Mesendoderm (in vitro differentiated cells): Measurements from ENCODE around the gene UHRF1.
"Not testable (repeated sequence)": the region's sequence is repeated elsewhere in the genome, so short reads cannot be mapped to it uniquely, and the experiment has no call there.

ENCODE experiments used
- DNase-seq: peaks from one replicate; pipeline ENCODE4 v3.0.0; 2013
- H2AK5ac ChIP-seq: 2 replicates; pipeline ENCODE4 v1.6.1; 2013; ENCODE audit warnings: low read length, inconsistent platforms
- H2BK120ac ChIP-seq: 2 replicates; pipeline ENCODE4 v1.6.1; 2013; ENCODE audit warnings: low read depth, mild to moderate bottlenecking, low read length, moderate library complexity, mixed read lengths
- H2BK15ac ChIP-seq: replicated peaks from 2 replicates; pipeline ENCODE4 v1.6.1; 2013; ENCODE audit warnings: low read depth, mild to moderate bottlenecking, moderate library complexity
- H2BK5ac ChIP-seq: 2 replicates; pipeline ENCODE4 v1.6.1; 2013; ENCODE audit warnings: low read length, inconsistent platforms
- H3K18ac ChIP-seq: 2 replicates; pipeline ENCODE4 v1.6.1; 2013; ENCODE audit warnings: mild to moderate bottlenecking, low read length, mixed read lengths
- H3K23ac ChIP-seq: one replicate; pipeline ENCODE4 v1.6.1; 2013; ENCODE audit warnings: low read length
- H3K27ac ChIP-seq: 2 replicates; pipeline ENCODE4 v1.5.1; 2013; ENCODE audit warnings: low read depth, mild to moderate bottlenecking, inconsistent platforms, low read length, moderate library complexity
- H3K27me3 ChIP-seq: 2 replicates; pipeline ENCODE4 v1.6.1; 2013; ENCODE audit warnings: low read length, control low read depth, mild to moderate bottlenecking, inconsistent platforms; ENCODE audit not compliant: insufficient read depth, poor library complexity
- H3K36me3 ChIP-seq: 2 replicates; pipeline ENCODE4 v1.6.1; 2013; ENCODE audit warnings: low read length, inconsistent platforms; ENCODE audit not compliant: control insufficient read depth, insufficient read depth
- H3K4ac ChIP-seq: one replicate; pipeline ENCODE4 v1.6.1; 2013; ENCODE audit warnings: low read depth, mild to moderate bottlenecking, low read length, moderate library complexity
- H3K4me1 ChIP-seq: 2 replicates; pipeline ENCODE4 v1.6.1; 2013; ENCODE audit warnings: low read depth, low read length, inconsistent platforms; ENCODE audit not compliant: control insufficient read depth
- H3K4me2 ChIP-seq: 2 replicates; pipeline ENCODE4 v1.6.1; 2013; ENCODE audit warnings: low read length
- H3K4me3 ChIP-seq: 2 replicates; pipeline ENCODE4 v1.5.1; 2013; ENCODE audit warnings: mild to moderate bottlenecking, low read length
- H3K56ac ChIP-seq: one replicate; pipeline ENCODE4 v1.6.1; 2013; ENCODE audit warnings: low read length
- H3K79me1 ChIP-seq: 2 replicates; pipeline ENCODE4 v1.6.1; 2013; ENCODE audit warnings: low read length, inconsistent platforms
- H3K79me2 ChIP-seq: 2 replicates; pipeline ENCODE4 v1.6.1; 2013; ENCODE audit warnings: mild to moderate bottlenecking, low read length; ENCODE audit not compliant: control insufficient read depth, insufficient read depth
- H3K9ac ChIP-seq: 2 replicates; pipeline ENCODE4 v1.6.1; 2013; ENCODE audit warnings: low read length, inconsistent platforms
- H4K5ac ChIP-seq: one replicate; pipeline ENCODE4 v1.6.1; 2013; ENCODE audit warnings: low read length
- H4K8ac ChIP-seq: one replicate; pipeline ENCODE4 v1.6.1; 2013; ENCODE audit warnings: low read depth, mild to moderate bottlenecking, control low read depth, low read length, moderate library complexity
- WGBS: extraction: QIAGEN DNeasy Blood & Tissue Kit; methylation state at CpG from one replicate; pipeline ENCODE4 v1.1.7; 2013; ENCODE audit warnings: low lambda C conversion rate, missing lambda C conversion rate; ENCODE audit not compliant: insufficient coverage; ENCODE audit errors: extremely low coverage; 5-methylcytosine and 5-hydroxymethylcytosine counted together

UHRF1 gene

GRCh38 chr19:4971816-4972495, 62.7 kb downstream of the UHRF1 start:
- WGBS: no CpG with 5 or more reads among the region's 19 CpGs
- no peak overlapping the region for H4K5ac ChIP-seq
- no peak overlapping the region for H3K4me2 ChIP-seq
- H3K56ac ChIP-seq: no peak overlapping the region
- H3K23ac ChIP-seq: no peak overlapping the region
- H3K9ac ChIP-seq: no peak overlapping the region
- peaks cover 18% of the 10 kb centered on the region for H3K79me1 ChIP-seq
- H2BK5ac ChIP-seq: no peak overlapping the region
- H2BK120ac ChIP-seq: no peak overlapping the region
- no peak overlapping the region for H3K4me3 ChIP-seq
- no peak overlapping the region for H4K8ac ChIP-seq
- no peak for DNase-seq
- H3K36me3 ChIP-seq: no peaks in the 10 kb centered on the region
- H3K27me3 ChIP-seq: no peaks in the 10 kb centered on the region
- H3K27ac ChIP-seq: no peak overlapping the region
- H2BK15ac ChIP-seq: no peak overlapping the region
- no peak overlapping the region for H3K4ac ChIP-seq
- H3K79me2 ChIP-seq: peaks cover 14% of the 10 kb centered on the region
- H2AK5ac ChIP-seq: no peak overlapping the region
- H3K18ac ChIP-seq: no peak overlapping the region
- peaks cover 3% of the 10 kb centered on the region for H3K4me1 ChIP-seq

- no peak overlapping the region for H3K18ac ChIP-seq
- no peak overlapping the region for H3K9ac ChIP-seq
- H3K4me1 ChIP-seq: peaks cover 3% of the 10 kb centered on the region
- no peaks in the 10 kb centered on the region for H3K27me3 ChIP-seq
- H3K23ac ChIP-seq: no peak overlapping the region
- H3K79me1 ChIP-seq: peaks cover 20% of the 10 kb centered on the region
- no peak overlapping the region for H3K4me2 ChIP-seq
- H2BK5ac ChIP-seq: no peak overlapping the region
- no peak overlapping the region for H3K27ac ChIP-seq
- no peak overlapping the region for H2BK120ac ChIP-seq
- H2BK15ac ChIP-seq: no peak overlapping the region
- H3K79me2 ChIP-seq: peaks cover 14% of the 10 kb centered on the region
- no peak overlapping the region for H3K4ac ChIP-seq
- H4K8ac ChIP-seq: no peak overlapping the region
- H3K36me3 ChIP-seq: no peaks in the 10 kb centered on the region
- no peak overlapping the region for H3K56ac ChIP-seq
- no CpG with 5 or more reads among the region's 12 CpGs for WGBS
- H3K4me3 ChIP-seq: no peak overlapping the region
- DNase-seq: no peak
- H2AK5ac ChIP-seq: no peak overlapping the region
- no peak overlapping the region for H4K5ac ChIP-seq
Observed at GRCh38 chr19:4972509-4973230, 63.4 kb downstream of the UHRF1 start.

GRCh38 chr19:4974880-4975469, 65.7 kb downstream of the UHRF1 start:
- no peak overlapping the region for H3K27ac ChIP-seq
- peaks cover 16% of the 10 kb centered on the region for H3K79me2 ChIP-seq
- H2AK5ac ChIP-seq: no peak overlapping the region
- H3K56ac ChIP-seq: no peak overlapping the region
- H3K4me1 ChIP-seq: peaks cover 2% of the 10 kb centered on the region
- H3K4me2 ChIP-seq: no peak overlapping the region
- H3K36me3 ChIP-seq: no peaks in the 10 kb centered on the region
- H2BK5ac ChIP-seq: no peak overlapping the region
- DNase-seq: no peak
- H3K23ac ChIP-seq: no peak overlapping the region
- H3K4ac ChIP-seq: no peak overlapping the region
- no peak overlapping the region for H2BK120ac ChIP-seq
- H3K18ac ChIP-seq: no peak overlapping the region
- peaks cover 26% of the 10 kb centered on the region for H3K79me1 ChIP-seq
- H3K4me3 ChIP-seq: no peak overlapping the region
- H2BK15ac ChIP-seq: no peak overlapping the region
- no peak overlapping the region for H4K5ac ChIP-seq
- H4K8ac ChIP-seq: no peak overlapping the region
- H3K27me3 ChIP-seq: no peaks in the 10 kb centered on the region
- WGBS: no CpG with 5 or more reads among the region's 14 CpGs
- no peak overlapping the region for H3K9ac ChIP-seq

- not testable (repeated sequence) for H2AK5ac ChIP-seq, H4K5ac ChIP-seq, H2BK15ac ChIP-seq, H3K4me1 ChIP-seq, H3K36me3 ChIP-seq, H3K4me2 ChIP-seq, H3K27ac ChIP-seq, H3K56ac ChIP-seq, H4K8ac ChIP-seq, H3K23ac ChIP-seq, H3K9ac ChIP-seq, H2BK5ac ChIP-seq, H3K4me3 ChIP-seq, H2BK120ac ChIP-seq, H3K18ac ChIP-seq, DNase-seq, H3K27me3 ChIP-seq, H3K4ac ChIP-seq
- no CpG with 5 or more reads among the region's 13 CpGs for WGBS
- Histone ChIP-seq H3K79me1 (peaks cover 25% of the 10 kb centered on the region), H3K79me2 (peaks cover 18% of the 10 kb centered on the region)
Observed at GRCh38 chr19:4975601-4976000, 66.3 kb downstream of the UHRF1 start.

- Histone ChIP-seq H2BK5ac (no peak overlapping the region), H3K79me2 (peaks cover 17% of the 10 kb centered on the region), H3K27ac (no peak overlapping the region), H2AK5ac (no peak overlapping the region), H3K79me1 (peaks cover 27% of the 10 kb centered on the region), H2BK120ac (no peak overlapping the region), H3K4me1 (no peaks in the 10 kb centered on the region), H4K5ac (no peak overlapping the region), H3K56ac (peak overlapping the region; percentile 56), H3K27me3 (no peaks in the 10 kb centered on the region), H2BK15ac (no peak overlapping the region), H3K4me2 (no peak overlapping the region), H3K18ac (no peak overlapping the region), H3K36me3 (no peaks in the 10 kb centered on the region), H3K23ac (no peak overlapping the region), H3K4ac (no peak overlapping the region), H4K8ac (no peak overlapping the region), H3K4me3 (no peak overlapping the region), H3K9ac (no peak overlapping the region)
- WGBS: no CpG with 5 or more reads among the region's 33 CpGs
- peak; percentile 82 for DNase-seq
Observed at GRCh38 chr19:4976401-4977298, 67.3 kb downstream of the UHRF1 start.
